Activated CD4-positive, alpha-beta T cell treated with anti-CD3 and anti-CD28 coated beads, Interleukin-2, amount 10 ng/mL, durations not matched to agents 24 days and 14 days (primary cell): ENCODE results near the gene KCNQ1OT1. TPM values are rescaled to one million over a fixed set of nuclear protein-coding genes. Genes with fewer than 3 reads are reported as not detected.

ENCODE experiments used
- DNase-seq: peaks from one replicate; pipeline ENCODE4 v3.0.0; 2022
- H3K27ac Mint-ChIP-seq: one replicate; pipeline ENCODE4 v1.8.0; 2022; ENCODE audit warnings: mild to moderate bottlenecking, mixed read lengths
- H3K27me3 Mint-ChIP-seq: one replicate; pipeline ENCODE4 v1.8.0; 2022; ENCODE audit warnings: mixed read lengths
- H3K36me3 Mint-ChIP-seq: one replicate; pipeline ENCODE4 v1.8.0; 2022; ENCODE audit warnings: low read depth, mild to moderate bottlenecking, mixed read lengths
- H3K4me1 Mint-ChIP-seq: one replicate; pipeline ENCODE4 v1.8.0; 2021; ENCODE audit warnings: mixed read lengths
- H3K4me3 Mint-ChIP-seq: one replicate; pipeline ENCODE4 v1.8.0; 2022; ENCODE audit warnings: mild to moderate bottlenecking, moderate library complexity, mixed read lengths
- H3K9me3 Mint-ChIP-seq: one replicate; pipeline ENCODE4 v1.8.0; 2021; ENCODE audit warnings: mixed read lengths
- intact Hi-C: fragments of 100-400 bp; cut with micrococcal nuclease; formaldehyde crosslinking; loops from one replicate; pipeline ENCODE4 v1.15.1; 2023
- total RNA-seq: library from RNA; stranded (reverse); gene quantifications from 2 replicates; pipeline ENCODE4 v1.2.3, GENCODE V29; 2022

The KCNQ1OT1 gene
- total RNA-seq, 1 donor from 2014 or later: 0.61 TPM

- DNase-seq: peak; percentile 48
- no peaks in the 10 kb centered on the region for H3K27me3 Mint-ChIP-seq
- intact Hi-C loops: no loop called here
- H3K36me3 Mint-ChIP-seq: peaks cover 10% of the 10 kb centered on the region
- no peak overlapping the region for H3K4me3 Mint-ChIP-seq
- H3K27ac Mint-ChIP-seq: no peak overlapping the region
- no peaks in the 10 kb centered on the region for H3K4me1 Mint-ChIP-seq
- peaks cover 7% of the 10 kb centered on the region for H3K9me3 Mint-ChIP-seq
Observed at GRCh38 chr11:2663915-2664314, 35.9 kb downstream of the KCNQ1OT1 start.

DNA sequence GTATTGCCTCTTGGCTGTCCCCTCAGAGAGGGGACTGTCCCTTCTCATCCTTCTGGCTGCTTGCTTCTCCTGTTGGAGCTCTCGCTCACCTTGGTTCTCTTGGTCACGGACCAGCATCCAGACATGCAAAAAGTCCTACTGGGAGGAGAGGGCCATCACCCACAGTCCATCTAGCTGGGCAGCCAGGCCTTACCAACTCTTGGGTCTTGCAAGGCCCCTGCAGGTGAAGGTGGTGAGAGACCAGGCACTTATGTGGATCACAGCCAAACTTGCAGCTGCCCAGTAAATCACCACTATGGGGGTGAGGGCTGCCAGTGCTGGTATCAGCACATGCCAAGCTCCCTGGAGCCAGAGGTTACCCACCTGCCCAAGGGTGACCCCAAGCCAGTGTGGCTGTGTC is 36.3 kb downstream of the KCNQ1OT1 start:
- no peak overlapping the region for H3K4me3 Mint-ChIP-seq
- H3K4me1 Mint-ChIP-seq: no peaks in the 10 kb centered on the region
- H3K27me3 Mint-ChIP-seq: no peaks in the 10 kb centered on the region
- no peak for DNase-seq
- intact Hi-C loops: no loop called here
- H3K9me3 Mint-ChIP-seq: peaks cover 10% of the 10 kb centered on the region
- peaks cover 10% of the 10 kb centered on the region for H3K36me3 Mint-ChIP-seq
- H3K27ac Mint-ChIP-seq: no peak overlapping the region

DNA sequence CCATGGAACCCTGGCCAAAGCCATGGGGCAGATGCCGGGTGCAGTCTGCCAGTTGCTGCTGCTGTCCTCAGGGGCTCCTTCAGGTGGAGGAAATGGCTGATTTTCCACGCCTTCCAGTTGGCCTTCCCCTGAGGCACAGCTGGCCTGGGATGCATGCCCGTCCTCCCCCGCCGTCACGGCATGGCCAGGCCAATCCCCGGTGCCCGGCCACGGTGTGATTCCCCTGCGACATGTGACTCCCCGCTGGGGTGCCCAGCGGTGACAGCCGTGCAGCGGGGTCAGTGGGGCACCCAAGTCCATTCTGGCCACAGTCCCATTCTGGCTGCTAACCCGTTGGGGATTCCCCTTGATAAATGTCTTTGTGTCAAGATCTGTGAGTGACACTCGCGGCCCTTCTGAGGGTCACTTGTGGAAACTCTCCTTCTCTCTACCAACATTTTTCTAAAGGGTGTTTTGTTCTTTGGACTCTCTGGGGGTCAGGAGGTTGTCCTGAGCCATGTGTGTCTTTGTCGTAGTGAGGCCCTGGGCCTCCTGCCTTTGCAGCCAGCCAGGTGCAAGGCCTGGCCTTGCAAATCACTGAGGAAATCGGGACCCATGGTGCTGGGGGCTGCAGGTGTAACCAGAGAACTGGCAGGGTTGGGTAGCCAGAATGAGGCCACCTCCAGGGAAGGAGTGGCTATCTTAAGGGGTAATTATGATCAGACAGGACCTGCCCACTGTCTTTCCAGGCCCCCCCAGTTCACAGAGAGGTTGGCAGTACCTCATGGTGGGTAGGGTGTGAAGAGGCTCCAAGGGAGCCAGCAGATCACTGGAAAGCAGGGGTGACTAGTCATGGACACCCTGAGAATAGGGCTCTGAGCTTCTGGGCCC is 37.1 kb downstream of the KCNQ1OT1 start:
- Mint-ChIP-seq H3K27me3 (no peaks in the 10 kb centered on the region), H3K9me3 (peaks cover 10% of the 10 kb centered on the region), H3K4me3 (no peak overlapping the region), H3K27ac (no peak overlapping the region), H3K4me1 (no peaks in the 10 kb centered on the region), H3K36me3 (peaks cover 10% of the 10 kb centered on the region)
- peak; percentile 50 for DNase-seq
- intact Hi-C loops: no loop called here

GRCh38 chr11:2662024-2662312 is 37.8 kb downstream of the KCNQ1OT1 start:
- H3K9me3 Mint-ChIP-seq: peaks cover 10% of the 10 kb centered on the region
- H3K27me3 Mint-ChIP-seq: no peaks in the 10 kb centered on the region
- peaks cover 10% of the 10 kb centered on the region for H3K36me3 Mint-ChIP-seq
- no peaks in the 10 kb centered on the region for H3K4me1 Mint-ChIP-seq
- peak; percentile 32 for DNase-seq
- no peak overlapping the region for H3K4me3 Mint-ChIP-seq
- no peak overlapping the region for H3K27ac Mint-ChIP-seq
- intact Hi-C loops: no loop called here

GRCh38 chr11:2661173-2662023 is 38.4 kb downstream of the KCNQ1OT1 start:
- H3K9me3 Mint-ChIP-seq: peaks cover 10% of the 10 kb centered on the region
- peak; percentile 33 for DNase-seq
- no peak overlapping the region for H3K27ac Mint-ChIP-seq
- no peaks in the 10 kb centered on the region for H3K4me1 Mint-ChIP-seq
- H3K4me3 Mint-ChIP-seq: no peak overlapping the region
- no peaks in the 10 kb centered on the region for H3K27me3 Mint-ChIP-seq
- peaks cover 10% of the 10 kb centered on the region for H3K36me3 Mint-ChIP-seq
- intact Hi-C loops: no loop called here

DNA sequence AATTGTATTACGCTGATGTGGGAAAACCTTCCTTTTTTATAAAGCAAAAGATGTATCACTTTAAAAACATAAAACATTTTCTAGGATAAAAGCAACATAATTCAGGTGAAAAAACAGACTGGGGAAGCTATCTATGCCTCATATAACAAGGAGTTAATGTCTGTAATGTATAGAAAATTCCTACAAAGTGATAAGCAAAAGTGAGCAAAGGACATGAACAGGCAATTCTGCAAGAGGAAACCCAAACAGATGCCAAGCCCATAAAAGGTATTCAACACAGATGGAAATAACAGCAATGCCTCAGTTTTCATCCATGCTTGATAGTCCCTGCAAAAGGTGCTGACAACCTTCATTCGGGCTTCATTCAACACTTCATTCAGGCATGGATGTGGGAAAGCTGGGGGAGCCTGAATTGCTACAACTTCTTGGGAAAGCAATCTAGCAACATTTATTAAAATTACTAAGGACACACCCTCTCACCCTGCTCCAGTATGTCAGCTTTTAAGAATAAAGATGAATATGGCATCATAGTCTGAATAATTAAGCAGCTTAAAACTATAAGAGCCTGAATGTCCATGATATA is 39.3 kb downstream of the KCNQ1OT1 start:
- intact Hi-C loops: no loop called here
- Mint-ChIP-seq H3K4me3 (no peak overlapping the region), H3K4me1 (no peaks in the 10 kb centered on the region), H3K9me3 (peaks cover 10% of the 10 kb centered on the region), H3K27ac (no peak overlapping the region), H3K36me3 (peaks cover 10% of the 10 kb centered on the region), H3K27me3 (no peaks in the 10 kb centered on the region)
- DNase-seq: no peak

- Mint-ChIP-seq H3K27ac (no peak overlapping the region), H3K9me3 (peaks cover 14% of the 10 kb centered on the region), H3K36me3 (peaks cover 15% of the 10 kb centered on the region), H3K4me1 (no peaks in the 10 kb centered on the region), H3K27me3 (no peaks in the 10 kb centered on the region), H3K4me3 (no peak overlapping the region)
- no peak for DNase-seq
- intact Hi-C loops: no loop called here
Observed at GRCh38 chr11:2657697-2658284, 42.0 kb downstream of the KCNQ1OT1 start.

DNA sequence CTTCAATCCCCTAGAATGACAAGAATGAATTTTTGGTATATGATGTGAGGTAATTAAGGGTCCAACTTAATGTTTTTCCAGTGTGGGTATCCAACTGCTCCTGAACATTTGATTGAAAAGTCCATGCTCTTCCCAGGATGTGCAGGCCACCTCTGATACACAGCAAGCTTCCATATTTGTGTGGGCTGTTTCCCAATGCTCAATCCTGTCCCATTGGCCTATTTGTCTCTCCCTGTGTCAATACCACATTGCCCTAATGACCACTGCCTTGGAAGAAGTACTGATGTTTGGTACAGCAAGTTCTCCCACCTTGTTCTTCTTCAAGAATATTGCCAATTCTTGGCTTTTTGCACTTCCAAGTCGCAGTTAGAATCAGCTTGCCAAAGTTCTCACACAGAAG is 42.9 kb downstream of the KCNQ1OT1 start:
- peaks cover 14% of the 10 kb centered on the region for H3K9me3 Mint-ChIP-seq

GRCh38 chr11:2655834-2656622 is 43.8 kb downstream of the KCNQ1OT1 start:
- peaks cover 12% of the 10 kb centered on the region for H3K9me3 Mint-ChIP-seq
- no peak overlapping the region for H3K27ac Mint-ChIP-seq
- H3K4me1 Mint-ChIP-seq: no peaks in the 10 kb centered on the region
- no peak overlapping the region for H3K4me3 Mint-ChIP-seq
- intact Hi-C loops: no loop called here
- peaks cover 8% of the 10 kb centered on the region for H3K36me3 Mint-ChIP-seq
- no peaks in the 10 kb centered on the region for H3K27me3 Mint-ChIP-seq
- no peak for DNase-seq

More for the DNA sequence above, 42.9 kb downstream of the KCNQ1OT1 start:
- H3K27me3 Mint-ChIP-seq: no peaks in the 10 kb centered on the region
- no peaks in the 10 kb centered on the region for H3K4me1 Mint-ChIP-seq
- no peak overlapping the region for H3K4me3 Mint-ChIP-seq
- H3K36me3 Mint-ChIP-seq: peaks cover 13% of the 10 kb centered on the region
- no peak overlapping the region for H3K27ac Mint-ChIP-seq
- DNase-seq: no peak
- intact Hi-C loops: no loop called here

- DNase-seq: no peak
- Mint-ChIP-seq H3K4me3 (no peak overlapping the region), H3K4me1 (no peaks in the 10 kb centered on the region), H3K27ac (no peak overlapping the region), H3K9me3 (peaks cover 12% of the 10 kb centered on the region), H3K27me3 (no peaks in the 10 kb centered on the region), H3K36me3 (peaks cover 7% of the 10 kb centered on the region)
- intact Hi-C loops: no loop called here
Observed at GRCh38 chr11:2655016-2655719, 44.6 kb downstream of the KCNQ1OT1 start.

DNA sequence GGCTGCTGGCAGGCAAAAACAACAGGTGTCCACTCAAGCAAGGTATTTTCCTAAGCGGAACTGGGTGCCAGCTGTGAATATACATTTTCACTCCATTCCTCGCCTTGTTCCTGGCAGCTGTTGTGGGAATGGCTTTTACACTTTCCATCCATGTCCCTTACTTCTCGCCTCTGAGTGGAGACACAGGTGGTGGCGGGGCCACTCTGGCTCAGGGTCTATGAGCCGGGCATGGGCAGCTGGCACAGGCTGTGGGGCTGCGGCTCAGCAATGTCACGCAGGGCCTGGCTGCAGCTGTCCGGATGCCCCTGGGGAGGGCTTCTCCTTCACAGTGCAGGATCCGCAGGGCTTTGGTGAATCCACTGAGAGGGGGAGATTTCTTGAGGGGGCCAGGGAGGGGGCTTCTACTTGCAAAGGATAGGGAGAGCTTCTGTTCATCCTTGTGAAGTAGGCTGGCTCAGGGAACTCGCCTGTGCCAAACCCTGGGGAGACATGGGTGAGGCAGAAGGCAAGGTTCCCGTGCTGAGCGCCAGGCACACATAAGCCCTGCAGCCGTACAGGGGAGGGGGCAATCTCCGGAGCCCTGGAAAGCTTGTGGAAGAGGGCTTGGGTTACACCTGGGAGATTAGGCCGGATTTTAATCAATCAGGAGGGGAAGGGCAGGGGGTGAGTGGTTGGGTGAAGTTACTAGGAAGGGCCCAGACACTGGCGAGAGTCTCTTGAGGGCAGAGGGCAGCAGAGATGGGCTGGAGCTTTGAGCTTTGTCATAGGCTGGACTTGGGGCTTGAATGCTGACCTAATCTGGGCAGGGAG is 45.7 kb downstream of the KCNQ1OT1 start:
- Mint-ChIP-seq H3K9me3 (peaks cover 22% of the 10 kb centered on the region), H3K27ac (no peak overlapping the region), H3K4me3 (no peak overlapping the region), H3K4me1 (no peaks in the 10 kb centered on the region), H3K36me3 (peaks cover 11% of the 10 kb centered on the region), H3K27me3 (no peaks in the 10 kb centered on the region)
- intact Hi-C loops: no loop called here
- DNase-seq: no peak

DNA sequence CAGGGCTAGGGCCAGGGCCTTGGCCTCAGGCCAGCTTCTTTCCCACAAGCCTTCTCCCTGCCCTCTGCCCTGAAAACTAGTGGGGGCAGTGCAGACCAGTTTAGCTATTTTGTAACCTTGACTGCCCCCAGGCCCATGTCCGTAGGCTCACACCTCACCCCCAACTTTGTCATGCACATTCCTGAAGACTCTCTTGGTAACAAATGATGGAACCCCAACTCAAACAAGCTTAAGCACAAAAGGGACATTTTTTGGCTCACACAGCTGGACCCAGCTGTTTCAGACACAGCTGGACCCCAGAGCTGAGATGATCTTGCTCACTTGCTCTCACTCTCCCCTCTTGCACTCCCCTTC is 46.6 kb downstream of the KCNQ1OT1 start:
- peaks cover 12% of the 10 kb centered on the region for H3K36me3 Mint-ChIP-seq
- H3K9me3 Mint-ChIP-seq: peaks cover 19% of the 10 kb centered on the region
- H3K27ac Mint-ChIP-seq: no peak overlapping the region
- H3K4me1 Mint-ChIP-seq: no peaks in the 10 kb centered on the region
- DNase-seq: no peak
- no peaks in the 10 kb centered on the region for H3K27me3 Mint-ChIP-seq
- intact Hi-C loops: no loop called here
- H3K4me3 Mint-ChIP-seq: no peak overlapping the region
